Activated gamma-delta T cell treated with Interleukin-2 at 50 U/mL for 16 hours (primary cell): ENCODE results near the gene GPR31.
"Not testable (repeated sequence)": the region's sequence is repeated elsewhere in the genome, so short reads cannot be mapped to it uniquely, and the experiment has no call there.

ENCODE experiments used
- DNase-seq: peaks from one replicate; pipeline ENCODE4 v3.0.0-alpha.2; 2020

The GPR31 gene, protein sequence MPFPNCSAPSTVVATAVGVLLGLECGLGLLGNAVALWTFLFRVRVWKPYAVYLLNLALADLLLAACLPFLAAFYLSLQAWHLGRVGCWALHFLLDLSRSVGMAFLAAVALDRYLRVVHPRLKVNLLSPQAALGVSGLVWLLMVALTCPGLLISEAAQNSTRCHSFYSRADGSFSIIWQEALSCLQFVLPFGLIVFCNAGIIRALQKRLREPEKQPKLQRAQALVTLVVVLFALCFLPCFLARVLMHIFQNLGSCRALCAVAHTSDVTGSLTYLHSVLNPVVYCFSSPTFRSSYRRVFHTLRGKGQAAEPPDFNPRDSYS

DNA sequence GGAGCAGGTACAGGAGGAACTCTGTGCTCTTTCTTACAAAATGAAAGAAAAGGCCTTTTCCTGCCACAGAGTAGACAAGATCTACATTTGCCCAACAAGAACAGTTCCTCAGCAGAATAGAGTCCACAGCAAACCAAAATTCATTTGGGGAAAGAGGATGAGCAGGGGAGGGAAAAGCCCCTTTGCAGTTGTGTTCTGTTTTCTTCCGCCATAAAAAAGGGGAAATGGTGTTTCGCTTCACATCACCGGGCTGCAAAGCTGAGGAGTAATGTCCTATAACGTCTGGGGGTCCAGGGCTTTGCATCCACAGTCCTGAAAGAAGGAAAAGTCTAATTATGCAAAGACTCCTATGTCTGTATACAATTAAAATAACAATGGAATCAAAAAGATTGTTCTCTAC is at the start of gene GPR31:
TSS of gene GPR31 (minus strand) at position 118 of the 400 bp plus-strand sequence. CDS start 149 bp downstream, outside the sequence.
- DNase-seq = no peak

DNA sequence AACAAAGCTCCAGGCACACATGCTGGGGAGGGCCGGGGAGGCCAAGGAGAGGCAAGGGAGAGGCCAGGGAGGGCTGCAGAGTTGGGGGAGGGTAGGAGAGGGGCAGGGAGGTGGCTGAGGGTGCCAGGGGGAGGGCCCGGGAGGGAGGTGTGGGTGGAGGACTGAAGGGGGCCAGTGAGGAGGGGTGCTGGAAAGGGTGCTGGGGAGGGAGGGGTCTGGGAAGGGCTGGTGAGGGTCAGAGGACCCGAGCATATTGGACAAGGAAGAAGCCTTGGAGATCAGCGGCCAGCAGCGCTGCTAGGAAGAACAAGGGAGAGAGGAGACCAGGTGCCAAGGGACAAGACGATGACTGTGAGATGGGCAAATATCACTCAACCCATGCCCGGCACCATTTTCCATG is 49.7 kb upstream of the GPR31 start:
- no peak for DNase-seq

- DNase-seq = not testable (repeated sequence)
Observed at GRCh38 chr6:167205316-167205715, 47.5 kb upstream of the GPR31 start.

- not testable (repeated sequence) for DNase-seq
Observed at GRCh38 chr6:167204059-167204348, 46.2 kb upstream of the GPR31 start.

- DNase-seq = not testable (repeated sequence)
Observed at GRCh38 chr6:167203261-167204058, 45.7 kb upstream of the GPR31 start.

DNA sequence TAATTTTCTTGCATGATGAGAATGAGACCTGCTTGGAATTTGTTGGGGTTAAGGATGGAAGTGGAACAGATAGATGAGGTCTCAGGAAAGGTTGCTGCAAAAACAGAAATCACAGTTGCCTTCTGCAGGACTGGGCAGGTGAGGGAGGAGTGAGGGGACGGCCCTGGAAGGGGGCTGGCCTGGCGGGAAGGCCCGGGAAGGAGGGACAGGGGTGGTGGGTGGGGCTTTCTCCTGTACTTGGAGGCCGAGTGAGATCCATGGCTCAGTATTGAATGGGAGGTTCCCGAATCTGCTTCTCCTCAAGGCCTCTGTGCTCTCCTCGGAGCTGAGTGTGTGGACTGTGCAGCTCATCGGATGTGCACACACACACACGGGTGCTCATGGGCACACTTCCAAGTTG is 44.8 kb upstream of the GPR31 start:
- DNase-seq = not testable (repeated sequence)

GRCh38 chr6:167200806-167201205 is 43.0 kb upstream of the GPR31 start:
- no peak for DNase-seq

DNA sequence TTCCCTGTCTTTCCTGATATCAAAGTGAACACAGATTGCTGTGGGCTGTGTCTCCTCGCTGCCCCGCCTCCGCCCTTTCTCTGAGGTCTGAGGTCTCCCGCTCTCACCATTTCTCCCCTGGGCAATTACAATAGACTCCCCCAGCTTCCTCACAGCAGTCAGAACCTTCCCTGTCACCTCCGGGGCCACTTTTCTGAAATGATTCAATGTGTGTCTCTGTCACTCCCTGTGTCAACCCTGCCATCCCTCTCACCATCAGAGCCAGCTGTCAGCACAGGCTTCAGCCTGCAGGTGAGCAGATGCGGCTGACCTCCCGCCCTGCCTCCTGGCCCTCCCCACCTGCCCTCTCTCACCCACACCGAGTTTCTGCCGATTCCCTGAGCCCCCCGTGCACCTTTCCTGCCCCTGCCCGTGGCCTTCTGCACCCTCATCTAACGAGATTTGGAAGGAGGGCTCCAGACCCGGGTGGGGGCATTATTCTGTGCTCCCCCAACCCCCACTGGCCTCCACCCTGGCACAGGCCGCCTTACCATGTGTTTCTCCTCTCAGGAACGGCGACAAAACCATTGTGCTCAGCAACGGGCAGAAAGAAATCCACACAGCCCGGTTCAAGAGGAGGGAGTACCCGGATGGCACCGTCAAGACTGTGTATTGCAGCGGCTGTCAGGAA is 38.3 kb upstream of the GPR31 start:
- DNase-seq = not testable (repeated sequence)

GRCh38 chr6:167193515-167194125 is 35.8 kb upstream of the GPR31 start:
- not testable (repeated sequence) for DNase-seq

GRCh38 chr6:167191043-167191583 is 33.3 kb upstream of the GPR31 start:
- DNase-seq = not testable (repeated sequence)

DNA sequence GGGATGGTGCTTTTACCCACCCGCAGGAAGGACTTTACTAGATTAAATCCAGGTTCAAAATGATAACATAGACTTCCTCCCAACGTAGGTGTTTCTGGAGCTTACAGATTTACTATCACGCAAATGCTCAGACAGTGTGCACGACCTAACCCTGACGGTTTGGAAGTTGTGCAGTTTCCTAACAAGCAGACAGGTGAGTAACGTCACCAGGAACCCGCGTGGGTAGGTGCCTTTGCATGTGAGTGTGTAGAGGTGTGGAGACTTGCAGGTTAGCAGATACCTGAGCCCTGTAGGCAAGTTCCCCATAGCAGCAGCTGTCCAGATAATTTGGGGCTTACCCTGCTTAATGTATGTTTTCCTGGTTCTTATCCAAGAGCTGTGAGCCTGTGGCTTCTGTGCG is 29.5 kb upstream of the GPR31 start:
- not testable (repeated sequence) for DNase-seq

GRCh38 chr6:167185101-167185500 is 27.3 kb upstream of the GPR31 start:
- DNase-seq = not testable (repeated sequence)

DNA sequence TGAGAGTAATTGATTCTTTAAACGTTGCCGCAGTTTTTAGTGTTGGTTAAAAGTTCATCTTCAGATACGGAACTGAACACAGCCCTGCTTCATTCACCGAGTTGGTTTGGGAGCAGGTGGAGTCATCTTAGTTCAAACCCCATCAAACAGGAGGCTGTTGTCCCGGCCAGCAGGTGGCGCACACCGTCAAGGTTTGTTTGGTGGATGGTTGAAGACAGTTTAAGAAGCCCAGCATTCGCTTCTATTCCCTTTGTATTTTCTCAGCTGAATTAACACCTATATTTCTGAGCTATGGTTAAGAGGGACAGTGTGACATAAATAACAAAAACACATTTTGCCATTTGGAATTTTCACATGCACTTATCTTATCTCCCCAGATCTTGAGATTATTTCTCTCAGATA is 25.1 kb upstream of the GPR31 start:
- DNase-seq = not testable (repeated sequence)

DNA sequence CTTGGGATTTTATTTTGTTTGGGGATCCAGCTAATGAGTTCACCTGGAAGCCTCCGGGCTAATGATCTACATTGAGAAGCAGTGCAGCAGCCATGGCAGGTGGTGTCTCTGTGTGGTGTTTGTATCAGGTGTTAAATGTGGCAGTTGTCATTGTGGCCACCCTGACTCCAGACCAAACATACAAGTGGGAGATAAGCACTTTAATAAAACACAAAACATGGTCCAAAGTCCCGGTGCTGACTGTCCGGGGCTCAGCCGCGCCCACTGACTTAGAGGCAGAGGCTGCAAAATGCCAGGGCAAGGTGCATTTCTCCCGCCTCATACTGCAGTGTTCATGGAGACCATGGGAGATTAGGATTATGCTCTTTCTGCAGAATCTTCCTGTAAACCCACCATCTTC is 23.6 kb upstream of the GPR31 start:
- not testable (repeated sequence) for DNase-seq

DNA sequence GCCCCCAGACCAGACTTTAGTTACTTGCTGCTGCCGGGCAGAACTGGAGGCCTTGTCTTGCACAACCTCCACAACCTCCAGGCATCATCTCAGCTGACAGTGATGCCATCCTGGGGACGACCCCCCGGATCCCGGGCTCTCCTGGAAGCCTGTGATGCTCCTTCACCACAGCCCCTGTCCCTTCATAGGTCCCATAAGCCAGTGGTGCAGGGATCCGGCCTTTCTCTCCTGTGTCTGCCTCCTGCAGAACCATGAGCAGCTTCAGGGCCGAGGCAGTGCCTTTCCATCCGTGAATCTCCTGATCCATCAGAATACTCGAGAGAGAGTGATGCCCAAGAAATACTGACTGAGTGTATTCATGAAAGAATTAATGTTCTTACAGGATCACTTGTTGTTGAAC is 22.3 kb upstream of the GPR31 start:
- not testable (repeated sequence) for DNase-seq

DNA sequence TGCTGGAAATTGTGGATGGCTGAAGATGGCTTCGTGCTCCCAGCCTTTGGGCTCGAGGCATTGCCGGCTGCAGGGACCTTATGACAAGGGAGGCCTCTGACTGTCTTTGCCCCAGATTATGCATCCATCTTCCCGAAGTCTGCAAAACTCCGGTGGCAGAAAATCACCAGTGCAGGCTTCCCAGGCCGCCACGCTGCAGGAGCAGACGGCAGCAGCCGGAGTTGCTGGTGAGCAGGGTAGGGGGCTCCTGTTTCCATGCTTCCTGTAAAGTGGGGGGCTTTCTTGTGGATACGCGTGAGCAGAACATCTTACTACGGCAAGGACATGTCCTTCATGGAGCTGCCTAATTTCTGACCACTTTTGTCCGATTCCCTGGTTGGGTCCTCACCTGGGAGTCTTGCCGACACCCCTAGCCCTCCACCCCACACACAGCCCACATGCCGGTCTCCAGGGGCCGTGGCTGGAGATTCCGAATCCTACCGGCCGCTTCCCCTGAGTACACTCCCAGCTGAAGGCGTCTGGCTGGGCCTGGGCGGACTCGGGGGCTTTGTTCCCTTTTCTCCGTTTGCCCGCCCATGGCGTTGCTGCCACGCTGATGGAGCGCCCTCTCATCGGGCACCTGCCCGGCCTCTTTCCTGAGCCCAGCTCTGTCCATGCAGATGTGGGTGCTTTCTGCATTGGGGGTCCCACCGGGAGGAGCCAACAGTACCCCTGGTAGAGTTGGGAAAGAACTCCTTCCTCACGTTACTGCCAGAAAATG is 21.3 kb upstream of the GPR31 start:
- DNase-seq = not testable (repeated sequence)

GRCh38 chr6:167177271-167177670 is 19.5 kb upstream of the GPR31 start:
- not testable (repeated sequence) for DNase-seq

- DNase-seq = not testable (repeated sequence)
Observed at GRCh38 chr6:167172011-167172410, 14.2 kb upstream of the GPR31 start.

DNA sequence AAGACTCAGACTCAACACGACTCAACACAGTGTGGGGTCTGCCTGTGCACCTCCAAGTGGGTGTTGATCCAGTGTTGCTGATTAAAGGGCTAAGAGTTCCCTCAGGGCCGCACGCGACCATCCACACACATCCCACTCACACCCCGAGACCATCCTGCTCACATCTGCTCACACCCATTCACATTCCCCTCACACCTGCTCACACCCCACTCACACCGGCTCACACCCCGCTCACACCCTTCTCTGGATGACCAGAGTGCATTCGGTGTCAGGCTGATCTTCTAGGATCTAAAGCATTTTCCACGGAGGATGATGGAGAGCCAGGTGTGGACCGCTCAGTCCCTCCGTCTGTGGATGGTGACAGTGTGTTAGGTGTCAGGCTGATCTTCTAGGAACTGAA is 13.5 kb upstream of the GPR31 start:
- not testable (repeated sequence) for DNase-seq

DNA sequence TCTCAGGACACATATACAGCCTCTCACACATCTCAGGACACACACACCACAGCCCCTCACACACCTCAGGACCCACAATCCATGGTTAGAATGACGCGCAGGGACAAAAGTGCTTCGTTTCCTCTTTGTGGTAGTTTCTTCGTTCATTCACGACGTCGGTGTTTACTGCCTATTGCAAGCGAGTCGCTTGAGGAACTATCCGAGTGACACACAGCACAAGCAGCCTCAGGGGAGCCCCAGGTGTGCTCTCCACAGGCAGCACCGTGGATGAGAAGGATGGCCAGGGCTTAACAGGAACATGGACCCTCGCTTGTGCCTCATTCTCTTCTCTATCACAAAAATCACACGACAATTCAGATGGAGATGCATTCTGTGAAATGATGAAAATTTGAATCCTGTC is 12.1 kb upstream of the GPR31 start:
- not testable (repeated sequence) for DNase-seq

- DNase-seq = not testable (repeated sequence)
Observed at GRCh38 chr6:167168296-167168695, 10.5 kb upstream of the GPR31 start.

DNA sequence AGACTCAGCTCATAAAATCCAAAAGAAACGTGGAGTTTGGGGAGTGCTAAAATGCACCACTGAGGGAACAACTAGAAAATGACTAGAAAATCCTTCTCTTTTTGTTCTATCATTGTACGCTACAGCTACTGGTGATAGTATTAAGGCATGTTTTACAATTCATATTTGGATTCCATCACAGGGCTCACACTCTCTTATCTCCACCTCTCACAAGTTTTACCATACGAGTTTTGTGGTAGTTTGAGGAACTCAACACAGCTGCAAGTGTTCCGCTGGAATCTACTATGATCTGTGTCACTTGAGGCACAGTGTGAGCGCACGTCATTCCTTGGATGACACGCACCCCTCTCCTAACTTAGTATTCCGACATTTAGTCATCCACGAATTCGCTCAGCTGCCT is 9.9 kb upstream of the GPR31 start:
- not testable (repeated sequence) for DNase-seq
